IMR-90 (cell line): ENCODE measurements around the gene BMP4. TPM values are rescaled to one million over a fixed set of nuclear protein-coding genes. Genes with fewer than 3 reads are reported as not detected.

Source experiments
- ATAC-seq: fragments of 200-7000 bp; cut with Tn5 transposase; 2 replicates; pipeline ENCODE4 v1.9.1; 2020; ENCODE audit warnings: low read depth, mild to moderate bottlenecking, moderate library complexity
- BruUV-seq: library from RNA; stranded (reverse); fragments of 400-500 nt; replicated peaks from 2 replicates; lab custom pipeline; 2021; lab: Mats Ljungman, UMichigan
- CTCF ChIA-PET: fragments of 300-600 bp; formaldehyde crosslinking; extraction: SDS; loops from one replicate; lab custom pipeline; 2021; ENCODE audit warnings: antibody characterized with exemption; lab: Yijun Ruan, JAX
- POLR2A ChIA-PET: fragments of 300-600 bp; sonication (Branson Sonifier 250); formaldehyde crosslinking; loops from one replicate; lab custom pipeline; 2022; ENCODE audit warnings: antibody characterized with exemption; ENCODE audit not compliant: unreplicated experiment; lab: Charles Lee
- DNase-seq: peaks from one replicate; pipeline ENCODE4 v3.0.0; 2013
- H2AFZ ChIP-seq: replicated peaks from 2 replicates; pipeline ENCODE3; 2013; ENCODE audit warnings: low read length, mild to moderate bottlenecking; ENCODE audit not compliant: poor library complexity
- H2AK5ac ChIP-seq: 2 replicates; pipeline ENCODE4 v1.6.1; 2013; ENCODE audit warnings: low read depth, low read length, inconsistent platforms
- H2AK9ac ChIP-seq: replicated peaks from 2 replicates; pipeline ENCODE3; 2013; ENCODE audit warnings: mild to moderate bottlenecking, low read depth, low read length, moderate library complexity; ENCODE audit not compliant: poor library complexity
- H2BK120ac ChIP-seq: 2 replicates; pipeline ENCODE4 v1.6.1; 2013; ENCODE audit warnings: low read depth, low read length, inconsistent platforms
- H2BK15ac ChIP-seq: 3 replicates; pipeline ENCODE4 v1.6.1; 2013; ENCODE audit warnings: low read depth, low read length, inconsistent platforms
- H2BK20ac ChIP-seq: 2 replicates; pipeline ENCODE4 v1.6.1; 2013; ENCODE audit warnings: low read depth, mild to moderate bottlenecking, inconsistent platforms, low read length, moderate library complexity
- H2BK5ac ChIP-seq: 2 replicates; pipeline ENCODE4 v1.6.1; 2013; ENCODE audit warnings: mild to moderate bottlenecking, low read depth, low read length, inconsistent platforms; ENCODE audit not compliant: poor library complexity, severe bottlenecking
- H3K14ac ChIP-seq: replicated peaks from 2 replicates; pipeline ENCODE4 v1.6.1; 2013; ENCODE audit warnings: low read depth, low read length, inconsistent platforms
- H3K18ac ChIP-seq: 2 replicates; pipeline ENCODE4 v1.6.1; 2013; ENCODE audit warnings: low read depth, low read length, control low read depth
- H3K23ac ChIP-seq: 2 replicates; pipeline ENCODE4 v1.6.1; 2013; ENCODE audit warnings: low read depth, low read length, inconsistent platforms
- H3K27ac ChIP-seq: 2 replicates; pipeline ENCODE4 v1.5.1; 2013; ENCODE audit warnings: mild to moderate bottlenecking, control low read depth, low read length; ENCODE audit not compliant: insufficient read depth
- H3K27me3 ChIP-seq: 2 replicates; pipeline ENCODE4 v1.6.1; 2013; ENCODE audit warnings: low read length; ENCODE audit not compliant: control insufficient read depth, insufficient read depth
- H3K36me3 ChIP-seq: 2 replicates; pipeline ENCODE4 v1.6.1; 2013; ENCODE audit warnings: low read length, mixed read lengths; ENCODE audit not compliant: control insufficient read depth, insufficient read depth
- H3K4ac ChIP-seq: 2 replicates; pipeline ENCODE4 v1.6.1; 2013; ENCODE audit warnings: low read depth, low read length, inconsistent platforms
- H3K4me1 ChIP-seq: 2 replicates; pipeline ENCODE4 v1.6.1; 2013; ENCODE audit warnings: low read length, mixed read lengths; ENCODE audit not compliant: control insufficient read depth, insufficient read depth
- H3K4me2 ChIP-seq: 2 replicates; pipeline ENCODE4 v1.6.1; 2013; ENCODE audit warnings: low read depth, mild to moderate bottlenecking, control low read depth, low read length, moderate library complexity
- H3K4me3 ChIP-seq: 2 replicates; pipeline ENCODE4 v1.5.1; 2013; ENCODE audit warnings: low read depth, mild to moderate bottlenecking, control low read depth, low read length, moderate library complexity; ENCODE audit not compliant: insufficient read depth
- H3K56ac ChIP-seq: 2 replicates; pipeline ENCODE4 v1.6.1; 2013; ENCODE audit warnings: low read length, inconsistent platforms; ENCODE audit not compliant: insufficient read depth; ENCODE audit errors: extremely low read depth
- H3K79me1 ChIP-seq, 2 experiments: 2 replicates each; pipeline ENCODE4 v1.6.1; 2013; ENCODE audit warnings: low read length in 2 of 2, inconsistent platforms in 1 of 2, low read depth in 1 of 2
- H3K9ac ChIP-seq: 2 replicates; pipeline ENCODE4 v1.6.1; 2013; ENCODE audit warnings: low read depth, low read length, control low read depth
- H3K9me1 ChIP-seq: 2 replicates; pipeline ENCODE4 v1.6.1; 2013; ENCODE audit warnings: low read length, inconsistent platforms; ENCODE audit not compliant: insufficient read depth
- H3K9me3 ChIP-seq: 2 replicates; pipeline ENCODE4 v1.6.1; 2013; ENCODE audit warnings: low read length; ENCODE audit not compliant: control insufficient read depth, insufficient read depth
- H4K20me1 ChIP-seq: 2 replicates; pipeline ENCODE4 v1.6.1; 2013; ENCODE audit warnings: low read length, inconsistent platforms; ENCODE audit not compliant: insufficient read depth
- H4K5ac ChIP-seq: 2 replicates; pipeline ENCODE4 v1.6.1; 2013; ENCODE audit warnings: mild to moderate bottlenecking, low read depth, low read length, control low read depth
- H4K8ac ChIP-seq, 2 experiments: 2 replicates each; pipeline ENCODE4 v1.6.1; 2013; ENCODE audit warnings: low read depth in 2 of 2, low read length in 2 of 2, control low read depth in 1 of 2, inconsistent platforms in 1 of 2
- H4K91ac ChIP-seq: 2 replicates; pipeline ENCODE4 v1.6.1; 2013; ENCODE audit warnings: low read depth, low read length, inconsistent platforms; ENCODE audit not compliant: insufficient read depth
- BHLHE40 ChIP-seq: fragments of 150-350 bp; IDR thresholded peaks from 2 replicates; pipeline ENCODE4 v1.6.1; 2016; ENCODE audit warnings: mild to moderate bottlenecking, low read depth, low read length
- CEBPB ChIP-seq: IDR thresholded peaks from 2 replicates; pipeline ENCODE4 v1.6.1; 2012; ENCODE audit warnings: low read depth, low read length, improper control_type of control experiment
- CTCF ChIP-seq: conservative IDR thresholded peaks from 2 replicates; pipeline ENCODE4 v1.5.1; 2012; ENCODE audit warnings: mild to moderate bottlenecking, low read depth, low read length, improper control_type of control experiment
- FOS ChIP-seq: fragments of 150-350 bp; IDR thresholded peaks from 2 replicates; pipeline ENCODE4 v1.6.1; 2016; ENCODE audit warnings: low read depth, low read length
- POLR2A ChIP-seq: IDR thresholded peaks from 2 replicates; pipeline ENCODE4 v1.6.1; 2012; ENCODE audit warnings: mild to moderate bottlenecking, low read depth, low read length
- USF2 ChIP-seq: fragments of 150-350 bp; IDR thresholded peaks from 2 replicates; pipeline ENCODE4 v1.6.1; 2017; ENCODE audit warnings: mild to moderate bottlenecking, antibody characterized with exemption, low read length, low read depth
- WGBS, 2 experiments: methylation state at CpG; one replicate each; pipeline versions ENCODE4 v1.1.5 to v1.1.7; 2013; ENCODE audit warnings: missing lambda C conversion rate in 2 of 2; ENCODE audit not compliant: insufficient read length in 1 of 2; ENCODE audit errors: extremely low coverage in 2 of 2; 5-methylcytosine and 5-hydroxymethylcytosine counted together
- dilution Hi-C: fragments of 300-500 bp; cut with HindIII; formaldehyde crosslinking; loops from one replicate; pipeline ENCODE4 v1.14.3; 2018; ENCODE audit warnings: low sequenced_read_pairs; ENCODE audit not compliant: unreplicated experiment
- in situ Hi-C: fragments of 300-500 bp; cut with MboI; formaldehyde crosslinking; loops from 3 replicates; pipeline ENCODE4 v1.14.3; 2019; ENCODE audit warnings: low sequenced_read_pairs, inconsistent platforms, mixed read lengths
- intact Hi-C: fragments of 100-400 bp; cut with micrococcal nuclease; formaldehyde crosslinking; loops from 2 replicates; pipeline ENCODE4 v1.10.0; 2022
- polyA plus RNA-seq, 3 experiments: library from polyadenylated mRNA; depleted of rRNA; stranded (reverse); fragments of >200 nt; gene quantifications; 2 replicates each; pipeline ENCODE4 v1.2.3, GENCODE V29; 2012; ENCODE audit warnings: low replicate concordance in 1 of 3
- total RNA-seq: library from RNA; depleted of rRNA; stranded (reverse); fragments of >200 nt; gene quantifications from 2 replicates; pipeline ENCODE4 v1.2.3, GENCODE V29; 2012

BMP4 gene
- total and polyA plus RNA-seq, 2 of the 4 experiments (the other 2 are of a cell fraction): 3.4 to 4.2 TPM

GRCh38 chr14:53954551-53955228 is 1.9 kb downstream of the BMP4 start:
- Histone ChIP-seq H3K4me3 (peak overlapping the region; percentile 58), H3K9me3 (no peaks in the 10 kb centered on the region), H2BK20ac (0 out of 2 replicates have a peak overlapping the region, but pooled peaks have one; percentile 37), H4K20me1 (no peaks in the 10 kb centered on the region), H3K4me1 (peaks cover 4% of the 10 kb centered on the region; the same call in 1 of the 2 replicates), H4K8ac (peak overlapping the region; percentile 29 to 64; a peak in 2 of 4 replicates), H3K27ac (peak overlapping the region; percentile 96), H3K23ac (peak overlapping the region; percentile 92), H3K56ac (no peak overlapping the region), H2AK5ac (peak overlapping the region; percentile 22; the same call in 1 of the 2 replicates), H2BK120ac (peak overlapping the region; percentile 70), H4K91ac (peak overlapping the region; percentile 17; the same call in 1 of the 2 replicates), H2BK5ac (no peak overlapping the region), H2AK9ac (peak overlapping the region; percentile 81), H3K27me3 (peaks cover 21% of the 10 kb centered on the region), H2AFZ (peak overlapping the region; percentile 90), H3K79me1 (peaks cover 0 to 13% of the 10 kb centered on the region in 2 experiments; a peak in 2 of 4 replicates), H3K14ac (peak overlapping the region; percentile 10; the same call in 1 of the 2 replicates), H3K4me2 (peak overlapping the region; percentile 67), H3K9me1 (peaks cover 4% of the 10 kb centered on the region; the same call in 1 of the 2 replicates), H3K36me3 (peaks cover 29% of the 10 kb centered on the region), H3K18ac (peak overlapping the region; percentile 13; the same call in 1 of the 2 replicates), H4K5ac (peak overlapping the region; percentile 70; the same call in 1 of the 2 replicates), H3K4ac (peak overlapping the region; percentile 77; the same call in 1 of the 2 replicates), H2BK15ac (no peak overlapping the region), H3K9ac (peak overlapping the region; percentile 69)
- no TSS peak for BruUV-seq
- ChIA-PET CTCF (interaction anchor here (0.7 to 1.3 kb wide), 2 partner anchors 181 to 524 kb away, joined by 3 to 8 read pairs; no protein-coding TSS in a partner anchor), POLR2A (interaction anchor here (0.7 kb wide), 1 partner anchor 512 kb away, joined by 3 read pairs; no protein-coding TSS in a partner anchor)
- no peak for TF ChIP-seq BHLHE40
- TF ChIP-seq USF2: no peak
- 0 out of 2 replicates have a peak, but pooled peaks have one; percentile 14 for TF ChIP-seq CTCF
- TF ChIP-seq FOS: no peak
- no peak for TF ChIP-seq CEBPB
- no peak for TF ChIP-seq POLR2A
- DNase-seq: peak; percentile 36
- WGBS, 2 experiments: 0% methylated on average over 2 of the region's 53 CpGs; no CpG with 5 or more reads in 1 of the 2 experiments
- intact Hi-C loops (loop anchor here (1.0 to 5.0 kb wide), 8 partner anchors 62 to 647 kb away; no protein-coding TSS in a partner anchor), dilution Hi-C loops (no loop called here), in situ Hi-C loops (loop anchor here (10.0 kb wide), 1 partner anchor 420 kb away; no protein-coding TSS in a partner anchor)
- no peak for ATAC-seq
